Mesenchymal stem cell (in vitro differentiated cells and primary cell): ENCODE data around the gene THEM4.
A peak's percentile ranks its signal among the peaks of the same experiment; 100 is the strongest.

Source experiments
- DNase-seq: peaks from one replicate; pipeline ENCODE4 v3.0.0-alpha.2; 2013
- H2AFZ ChIP-seq: one replicate; pipeline ENCODE4 v1.6.1; 2013; ENCODE audit warnings: low read depth, mild to moderate bottlenecking, control low read depth, inconsistent platforms, low read length, moderate library complexity
- H2AK5ac ChIP-seq: 2 replicates; pipeline ENCODE4 v1.6.1; 2013; ENCODE audit warnings: low read length, moderate library complexity, mild to moderate bottlenecking, inconsistent platforms; ENCODE audit not compliant: severe bottlenecking
- H2BK120ac ChIP-seq: one replicate; pipeline ENCODE4 v1.6.1; 2013; ENCODE audit warnings: low read depth, mild to moderate bottlenecking, inconsistent platforms, low read length, moderate library complexity
- H2BK12ac ChIP-seq, 2 experiments: one replicate each; pipeline ENCODE4 v1.6.1; 2013; ENCODE audit warnings: inconsistent platforms in 2 of 2, low read length in 2 of 2, mild to moderate bottlenecking in 2 of 2, moderate library complexity in 2 of 2, control low read depth in 1 of 2
- H2BK15ac ChIP-seq: one replicate; pipeline ENCODE4 v1.6.1; 2013; ENCODE audit warnings: mild to moderate bottlenecking, low read depth, inconsistent platforms; ENCODE audit not compliant: poor library complexity, severe bottlenecking
- H2BK5ac ChIP-seq: 2 replicates; pipeline ENCODE4 v1.6.1; 2013; ENCODE audit warnings: low read depth, mild to moderate bottlenecking, low read length, control low read depth, inconsistent platforms; ENCODE audit not compliant: poor library complexity, severe bottlenecking
- H3K14ac ChIP-seq, 2 experiments: one replicate each; pipeline ENCODE4 v1.6.1; 2013; ENCODE audit warnings: inconsistent platforms in 2 of 2, low read length in 2 of 2, control low read depth in 1 of 2, mild to moderate bottlenecking in 1 of 2, moderate library complexity in 1 of 2
- H3K18ac ChIP-seq, 2 experiments: one replicate each; pipeline ENCODE4 v1.6.1; 2013; ENCODE audit warnings: inconsistent platforms in 2 of 2, low read length in 2 of 2, control low read depth in 1 of 2, low read depth in 1 of 2, mild to moderate bottlenecking in 1 of 2
- H3K23ac ChIP-seq, 2 experiments: one replicate each; pipeline ENCODE4 v1.6.1; 2013; ENCODE audit warnings: inconsistent platforms in 2 of 2, low read length in 2 of 2, mild to moderate bottlenecking in 2 of 2, moderate library complexity in 2 of 2, control low read depth in 1 of 2
- H3K27ac ChIP-seq: 2 replicates; pipeline ENCODE4 v1.5.1; 2013; ENCODE audit warnings: mild to moderate bottlenecking, moderate library complexity, low read length, control low read depth, inconsistent platforms; ENCODE audit not compliant: poor library complexity, severe bottlenecking
- H3K27me3 ChIP-seq, 2 experiments: 2 replicates each; pipeline versions ENCODE4 v1.6.1 to v1.7.0; 2013; ENCODE audit warnings: low read length in 2 of 2, mild to moderate bottlenecking in 2 of 2, moderate library complexity in 2 of 2, control low read depth in 1 of 2, inconsistent platforms in 1 of 2; ENCODE audit not compliant: control insufficient read depth in 1 of 2, insufficient read depth in 1 of 2
- H3K36me3 ChIP-seq, 2 experiments: 2 replicates each; pipeline versions ENCODE4 v1.6.1 to v1.7.0; 2013; ENCODE audit warnings: low read length in 2 of 2, control low read depth in 1 of 2, inconsistent platforms in 1 of 2, low read depth in 1 of 2, mild to moderate bottlenecking in 1 of 2; ENCODE audit not compliant: insufficient read depth in 2 of 2, control insufficient read depth in 1 of 2
- H3K4ac ChIP-seq, 2 experiments: one replicate each; pipeline ENCODE4 v1.6.1; 2013; ENCODE audit warnings: inconsistent platforms in 2 of 2, low read length in 2 of 2, mild to moderate bottlenecking in 2 of 2, moderate library complexity in 2 of 2, control low read depth in 1 of 2, low read depth in 1 of 2
- H3K4me1 ChIP-seq: 2 replicates; pipeline ENCODE4 v1.6.1; 2013; ENCODE audit warnings: low read depth, low read length, control low read depth; ENCODE audit not compliant: control insufficient read depth, insufficient read depth
- H3K4me2 ChIP-seq: 2 replicates; pipeline ENCODE4 v1.6.1; 2013; ENCODE audit warnings: low read length, mild to moderate bottlenecking, inconsistent platforms; ENCODE audit not compliant: poor library complexity, severe bottlenecking
- H3K4me3 ChIP-seq, 2 experiments: 2 replicates each; pipeline versions ENCODE4 v1.5.1 to v1.7.0; 2013; ENCODE audit warnings: low read length in 2 of 2, mild to moderate bottlenecking in 2 of 2, control low read depth in 1 of 2, low read depth in 1 of 2; ENCODE audit not compliant: insufficient read depth in 1 of 2
- H3K79me1 ChIP-seq: replicated peaks from 2 replicates; pipeline ENCODE4 v1.6.1; 2013; ENCODE audit warnings: mild to moderate bottlenecking, control low read depth, low read length, inconsistent platforms; ENCODE audit not compliant: poor library complexity, severe bottlenecking
- H3K9ac ChIP-seq: 2 replicates; pipeline ENCODE4 v1.7.0; 2013; ENCODE audit warnings: mild to moderate bottlenecking, low read length, moderate library complexity
- H3K9me3 ChIP-seq: 2 replicates; pipeline ENCODE4 v1.7.0; 2013; ENCODE audit warnings: mild to moderate bottlenecking, low read length; ENCODE audit not compliant: control insufficient read depth
- H4K8ac ChIP-seq: one replicate; pipeline ENCODE4 v1.6.1; 2013; ENCODE audit warnings: inconsistent platforms, mild to moderate bottlenecking, low read length, moderate library complexity
- H4K91ac ChIP-seq: one replicate; pipeline ENCODE4 v1.6.1; 2013; ENCODE audit warnings: mild to moderate bottlenecking, low read length, inconsistent platforms
- WGBS: methylation state at CpG from one replicate; pipeline ENCODE4 v1.1.7; 2013; ENCODE audit warnings: mixed read lengths; 5-methylcytosine and 5-hydroxymethylcytosine counted together

The THEM4 gene

DNA sequence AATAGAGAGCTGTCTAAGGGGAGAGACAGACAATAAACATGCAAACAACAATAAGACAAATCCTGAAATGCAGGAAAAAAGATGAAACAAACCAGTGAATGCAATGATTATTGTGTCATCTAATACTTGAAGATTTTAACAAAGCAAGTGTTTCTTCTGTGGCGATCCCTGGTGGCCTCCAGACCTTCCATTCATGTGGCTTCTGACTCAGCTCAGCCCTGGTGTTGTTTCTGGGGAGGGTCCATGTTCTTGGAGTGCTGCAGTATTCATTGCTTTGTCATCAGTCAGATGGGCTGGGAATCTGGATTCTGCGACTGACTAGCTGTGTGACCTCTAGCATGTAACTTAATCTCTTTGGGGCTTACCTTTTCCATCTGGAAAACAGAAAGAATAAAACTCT is 68.2 kb downstream of the THEM4 start:
- Histone ChIP-seq H3K36me3 (no peaks in the 10 kb centered on the region), H2AK5ac (no peak overlapping the region), H3K27ac (no peak overlapping the region), H2AFZ (no peak overlapping the region), H2BK12ac (no peak overlapping the region), H2BK15ac (no peak overlapping the region), H2BK120ac (no peak overlapping the region), H4K91ac (no peak overlapping the region), H3K27me3 (peaks cover 38 to 39% of the 10 kb centered on the region in 2 experiments), H3K9me3 (no peaks in the 10 kb centered on the region), H3K14ac (no peak overlapping the region), H2BK5ac (no peak overlapping the region), H3K9ac (no peak overlapping the region), H3K4ac (no peak overlapping the region), H4K8ac (no peak overlapping the region), H3K23ac (no peak overlapping the region), H3K79me1 (no peaks in the 10 kb centered on the region), H3K4me2 (no peak overlapping the region), H3K4me1 (peaks cover 20% of the 10 kb centered on the region), H3K4me3 (no peak overlapping the region), H3K18ac (no peak overlapping the region)
- no peak for DNase-seq
- WGBS: 79% methylated on average over 1 of the region's 2 CpGs

DNA sequence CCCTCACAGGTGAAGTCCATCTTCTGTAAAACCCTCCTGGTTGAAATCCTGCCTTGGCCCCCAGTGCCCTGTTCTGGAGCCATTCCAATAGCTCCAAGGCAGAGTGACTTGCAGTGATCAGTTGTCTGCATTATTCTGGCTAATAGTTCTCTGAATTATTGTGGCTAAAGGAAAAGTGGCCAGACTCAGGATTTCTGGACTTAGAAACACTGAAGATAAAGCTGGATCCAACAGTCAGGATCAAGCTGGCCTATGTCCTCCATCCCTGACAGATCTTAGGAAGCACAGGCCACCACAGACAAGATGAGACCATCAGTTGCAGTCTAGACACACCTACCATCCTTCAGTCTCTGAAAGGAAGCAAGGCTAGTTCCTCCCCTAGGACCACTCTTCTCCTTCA is 68.9 kb downstream of the THEM4 start:
- Histone ChIP-seq H3K14ac (no peak overlapping the region), H2AFZ (no peak overlapping the region), H3K79me1 (no peaks in the 10 kb centered on the region), H3K18ac (no peak overlapping the region), H4K8ac (no peak overlapping the region), H3K4me2 (no peak overlapping the region), H2AK5ac (no peak overlapping the region), H3K9me3 (no peaks in the 10 kb centered on the region), H3K23ac (peak overlapping the region in 1 of 2 experiments; percentile 77), H2BK5ac (no peak overlapping the region), H3K4me3 (no peak overlapping the region), H3K4ac (no peak overlapping the region), H3K4me1 (peaks cover 20% of the 10 kb centered on the region), H2BK15ac (no peak overlapping the region), H3K27me3 (peaks cover 39 to 43% of the 10 kb centered on the region in 2 experiments), H2BK12ac (no peak overlapping the region), H4K91ac (no peak overlapping the region), H3K27ac (no peak overlapping the region), H2BK120ac (no peak overlapping the region), H3K36me3 (no peaks in the 10 kb centered on the region), H3K9ac (no peak overlapping the region)
- no peak for DNase-seq

DNA sequence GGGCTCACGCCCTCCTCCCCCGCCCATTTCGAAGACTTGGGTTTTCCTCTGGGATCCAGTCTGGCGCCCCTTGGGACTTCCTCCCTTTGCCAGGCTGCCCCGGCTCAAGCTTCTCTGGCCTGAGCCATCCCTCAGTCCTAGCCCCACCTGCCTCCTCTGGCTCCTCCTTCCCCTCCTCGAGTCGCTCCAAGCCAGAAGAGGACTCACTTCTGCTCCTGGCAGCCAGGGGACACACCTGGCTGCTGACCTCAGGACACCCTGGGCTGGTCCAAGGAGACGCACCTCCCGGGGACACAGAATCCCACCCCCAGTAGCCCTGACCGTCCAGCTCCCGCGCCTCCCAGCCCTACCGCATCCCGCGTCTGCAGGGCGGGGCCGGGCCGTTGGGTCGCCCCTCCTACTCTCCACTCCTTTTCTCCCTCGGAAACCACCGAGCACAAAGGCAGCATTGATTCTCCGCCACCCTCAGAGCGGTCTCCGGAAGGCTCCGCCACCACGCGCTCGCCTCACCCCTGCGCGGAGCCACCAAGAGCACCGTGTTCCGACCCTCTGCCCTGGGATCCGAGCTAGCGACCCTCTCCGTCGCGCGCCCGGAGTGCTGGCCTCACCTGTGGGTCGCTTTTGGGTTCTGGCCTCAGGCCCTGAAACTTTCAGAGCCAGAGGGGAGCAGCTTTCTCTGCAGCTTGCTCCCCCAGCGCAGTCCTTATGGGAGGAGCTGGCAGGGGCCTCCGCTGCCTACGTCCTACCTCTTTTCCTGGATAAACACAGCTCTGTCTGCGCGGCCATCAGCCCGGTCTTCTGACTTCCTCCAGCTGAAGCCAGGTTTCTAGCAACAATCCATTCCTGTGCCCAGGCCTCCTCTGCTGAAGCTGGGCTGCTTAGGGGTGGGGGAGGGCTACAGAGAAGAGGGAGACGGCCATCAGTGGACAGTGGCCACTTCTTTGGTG is 69.6 kb downstream of the THEM4 start, which contains the start of gene C2CD4D:
Gene C2CD4D (minus strand): TSS at position 364 of the 947 bp plus-strand sequence. CDS start 831 bp downstream, outside the sequence.
- H3K27ac ChIP-seq: no peak within 1 kb of the TSS
- peak within 1 kb of the TSS; percentile 18 for H3K9ac ChIP-seq
- H4K91ac ChIP-seq: no peak within 1 kb of the TSS
- H3K9me3 ChIP-seq: no peaks in the 10 kb centered on the region
- peak within 1 kb of the TSS; percentile 43 to 51 for H3K4me3 ChIP-seq
- no peak within 1 kb of the TSS for H2BK15ac ChIP-seq
- peak within 1 kb of the TSS in 1 of 2 experiments; percentile 77 for H3K23ac ChIP-seq
- no peak within 1 kb of the TSS for H2BK12ac ChIP-seq
- no peaks in the 10 kb centered on the region for H3K79me1 ChIP-seq
- no peak within 1 kb of the TSS for H3K18ac ChIP-seq
- H3K4me1 ChIP-seq: peaks cover 20% of the 10 kb centered on the region
- peaks cover 39 to 43% of the 10 kb centered on the region in 2 experiments for H3K27me3 ChIP-seq
- WGBS: 4% methylated on average over 43 of the region's 47 CpGs
- peak; percentile 21 for DNase-seq
- H4K8ac ChIP-seq: no peak within 1 kb of the TSS
- H3K4ac ChIP-seq: no peak within 1 kb of the TSS
- no peaks in the 10 kb centered on the region for H3K36me3 ChIP-seq
- peak within 1 kb of the TSS; percentile 3 for H2AFZ ChIP-seq
- no peak within 1 kb of the TSS for H2BK120ac ChIP-seq
- H3K14ac ChIP-seq: peak within 1 kb of the TSS in 1 of 2 experiments; percentile 11
- no peak within 1 kb of the TSS for H2AK5ac ChIP-seq
- no peak within 1 kb of the TSS for H2BK5ac ChIP-seq
- peak within 1 kb of the TSS; percentile 79 for H3K4me2 ChIP-seq

DNA sequence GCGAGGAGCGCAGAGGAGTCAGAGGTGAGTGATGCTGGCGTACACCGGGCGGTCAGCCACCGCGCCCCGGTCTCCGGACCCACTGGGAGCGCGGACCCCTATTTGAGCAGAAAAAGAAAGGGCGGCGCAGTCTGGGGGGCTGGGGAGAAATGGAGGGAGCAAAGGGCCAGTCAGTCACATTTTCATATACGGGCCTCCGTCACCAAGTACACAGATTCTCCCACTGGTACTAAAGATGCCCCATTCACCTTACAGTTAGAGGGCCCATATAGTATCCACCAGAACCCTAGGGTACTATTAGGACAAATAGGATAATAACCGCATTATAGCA is 70.3 kb downstream of the THEM4 start:
- Histone ChIP-seq H3K18ac (no peak overlapping the region), H2AFZ (no peak overlapping the region), H3K36me3 (no peaks in the 10 kb centered on the region), H3K14ac (no peak overlapping the region), H3K4me2 (peak overlapping the region; percentile 79), H3K27me3 (peaks cover 38 to 43% of the 10 kb centered on the region in 2 experiments), H3K27ac (no peak overlapping the region), H3K9me3 (no peaks in the 10 kb centered on the region), H2BK15ac (no peak overlapping the region), H3K4me1 (peaks cover 20% of the 10 kb centered on the region), H2BK5ac (no peak overlapping the region), H2BK12ac (no peak overlapping the region), H2AK5ac (no peak overlapping the region), H3K9ac (peak overlapping the region; percentile 18), H2BK120ac (no peak overlapping the region), H3K4me3 (peak overlapping the region; percentile 43 to 51), H4K91ac (no peak overlapping the region), H4K8ac (no peak overlapping the region), H3K79me1 (no peaks in the 10 kb centered on the region), H3K4ac (no peak overlapping the region), H3K23ac (peak overlapping the region in 1 of 2 experiments; percentile 65)
- 7% methylated on average over 14 of the region's 16 CpGs for WGBS
- DNase-seq: no peak
